Mucosa of descending colon (tissue), 3 donors: ENCODE results near the gene SLC7A8. TPM values are rescaled to one million over a fixed set of nuclear protein-coding genes. Genes with fewer than 3 reads are reported as not detected.
A peak's percentile ranks its signal among the peaks of the same experiment; 100 is the strongest.

ENCODE experiments used
- ATAC-seq: fragments of 200-7000 bp; cut with Tn5 transposase; one replicate; pipeline ENCODE4 v1.9.1; 2020; ENCODE audit warnings: mild to moderate bottlenecking, moderate library complexity
- DNase-seq, 3 donors: peaks; one replicate each; pipeline ENCODE4 v3.0.0-alpha.2; 2020
- H3K36me3 ChIP-seq: fragments of 200-600 bp; one replicate; pipeline ENCODE4 v1.8.0; 2021; ENCODE audit warnings: low read depth, mild to moderate bottlenecking
- H3K4me1 ChIP-seq: fragments of 200-600 bp; one replicate; pipeline ENCODE4 v1.8.0; 2021; ENCODE audit warnings: low read depth, mild to moderate bottlenecking
- H3K4me3 ChIP-seq: fragments of 200-600 bp; one replicate; pipeline ENCODE4 v1.8.0; 2021; ENCODE audit warnings: mild to moderate bottlenecking
- H3K9me3 ChIP-seq: fragments of 200-600 bp; one replicate; pipeline ENCODE4 v1.8.0; 2021; ENCODE audit warnings: mild to moderate bottlenecking
- intact Hi-C, 2 donors: fragments of 100-400 bp; cut with DNase I in 1 of 2; cut with micrococcal nuclease in 1 of 2; formaldehyde crosslinking; loops; one replicate each; pipeline versions ENCODE4 v1.11.0 to v1.11.1; 2022; cut with DNase I, micrococcal nuclease
- total RNA-seq, 3 donors: library from RNA; stranded (reverse); fragmentation: NEBNext Ultra II Directional in 2 of 3; extraction: Animal tissue kit (Norgen Biotek cat#: 25700) in 2 of 3; gene quantifications; one replicate each; pipeline versions ENCODE4 v1.2.1 to v1.2.4, GENCODE V29; 2021 to 2023
- TF ChIP-seq, protein P1 (sequence below): fragments of 200-600 bp; IDR thresholded peaks from one replicate; pipeline ENCODE4 v1.8.0; 2022; ENCODE audit warnings: antibody characterized with exemption, mild to moderate bottlenecking
- donor health status: DM: no; HTN: no; CAD: no; lungs with moderate emphysema.
- donor health status: DM: no; HTN: no; CAD: no.
- donor health status: DM: no; HTN: yes; CAD: no.

The SLC7A8 gene
- total RNA-seq, 3 donors from 2014 or later: 16.0 to 26.4 (median 22.0) TPM

DNA sequence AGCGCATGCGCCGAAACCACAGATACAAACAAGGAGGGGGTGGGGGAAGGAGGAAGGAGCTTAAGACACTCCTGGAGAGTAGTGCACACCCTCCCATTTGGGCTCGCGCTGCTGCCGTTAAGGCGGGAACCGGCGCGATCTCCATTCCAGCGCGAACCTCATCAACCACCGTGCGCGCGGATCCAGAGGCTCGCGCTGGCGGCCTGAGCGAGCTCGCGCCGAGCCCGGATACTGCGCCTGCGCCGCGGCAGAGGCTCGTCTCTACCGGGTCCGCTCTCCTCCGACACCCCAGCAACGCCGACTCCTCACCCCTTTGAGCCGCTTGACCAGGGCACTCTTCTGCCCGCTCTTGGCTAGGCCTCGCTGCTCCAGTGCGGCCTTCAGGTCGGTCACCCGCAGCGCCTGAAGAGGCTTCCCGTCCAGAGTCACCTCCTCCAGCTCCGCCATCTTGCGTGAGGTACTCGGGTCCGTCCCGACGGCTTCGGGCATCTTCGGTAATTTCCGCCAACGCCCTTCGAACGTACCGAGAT is 88.7 kb downstream of the SLC7A8 start, which contains the start of gene ACIN1:
Gene ACIN1, minus strand, starts transcription at position 471 of the 530 bp plus-strand sequence. Its CDS starts 24 bp downstream, at position 447.
- Histone ChIP-seq H3K4me1 (peaks cover 30% of the 10 kb centered on the region), H3K36me3 (peaks cover 6% of the 10 kb centered on the region), H3K4me3 (peak within 1 kb of the TSS; percentile 88), H3K9me3 (no peaks in the 10 kb centered on the region)
- TF ChIP-seq, protein P1, sequence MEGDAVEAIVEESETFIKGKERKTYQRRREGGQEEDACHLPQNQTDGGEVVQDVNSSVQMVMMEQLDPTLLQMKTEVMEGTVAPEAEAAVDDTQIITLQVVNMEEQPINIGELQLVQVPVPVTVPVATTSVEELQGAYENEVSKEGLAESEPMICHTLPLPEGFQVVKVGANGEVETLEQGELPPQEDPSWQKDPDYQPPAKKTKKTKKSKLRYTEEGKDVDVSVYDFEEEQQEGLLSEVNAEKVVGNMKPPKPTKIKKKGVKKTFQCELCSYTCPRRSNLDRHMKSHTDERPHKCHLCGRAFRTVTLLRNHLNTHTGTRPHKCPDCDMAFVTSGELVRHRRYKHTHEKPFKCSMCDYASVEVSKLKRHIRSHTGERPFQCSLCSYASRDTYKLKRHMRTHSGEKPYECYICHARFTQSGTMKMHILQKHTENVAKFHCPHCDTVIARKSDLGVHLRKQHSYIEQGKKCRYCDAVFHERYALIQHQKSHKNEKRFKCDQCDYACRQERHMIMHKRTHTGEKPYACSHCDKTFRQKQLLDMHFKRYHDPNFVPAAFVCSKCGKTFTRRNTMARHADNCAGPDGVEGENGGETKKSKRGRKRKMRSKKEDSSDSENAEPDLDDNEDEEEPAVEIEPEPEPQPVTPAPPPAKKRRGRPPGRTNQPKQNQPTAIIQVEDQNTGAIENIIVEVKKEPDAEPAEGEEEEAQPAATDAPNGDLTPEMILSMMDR: no peak
- ATAC-seq (peak; percentile 63), DNase-seq (peak; percentile 79 to 99 (median 99))
- intact Hi-C loops: loop anchor here in 1 of 2 donors (10.0 kb wide), 1 partner anchor 190 kb away; the partner anchor contains the start of gene HOMEZ

DNA sequence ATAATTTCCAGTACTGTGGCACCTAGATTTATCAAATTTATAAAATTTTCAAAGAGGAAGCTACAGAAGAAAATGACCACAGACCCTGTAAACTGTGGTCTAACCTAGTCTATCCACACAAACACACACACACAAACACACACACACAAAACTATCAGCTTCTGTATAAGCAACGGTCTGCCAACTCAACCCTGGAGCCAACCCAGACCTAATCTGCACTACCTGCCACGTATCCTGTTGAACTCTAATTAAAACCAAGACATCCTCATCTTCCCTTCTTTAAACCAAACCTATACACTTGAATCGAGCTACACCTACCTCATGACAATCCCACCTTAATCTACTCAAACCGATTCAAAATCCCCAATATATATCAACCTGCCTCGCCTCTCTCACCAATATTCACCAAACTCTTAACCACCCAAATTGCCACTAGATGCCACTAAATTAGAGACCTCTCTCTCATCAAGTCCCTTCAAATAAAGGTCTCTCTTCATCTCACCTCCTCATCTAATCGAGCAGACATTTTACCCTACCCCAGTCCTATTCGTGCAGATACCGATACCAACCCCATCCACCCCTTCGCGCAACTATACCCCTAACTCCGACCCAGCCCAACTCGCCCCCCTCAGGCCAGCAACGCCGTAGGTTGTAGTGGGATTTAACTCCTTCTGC is 89.3 kb downstream of the SLC7A8 start:
- ATAC-seq: no peak
- no peak for DNase-seq
- TF ChIP-seq, protein P1: no peak
- Histone ChIP-seq H3K4me3 (peak overlapping the region; percentile 88), H3K36me3 (peaks cover 6% of the 10 kb centered on the region), H3K4me1 (peaks cover 30% of the 10 kb centered on the region), H3K9me3 (no peaks in the 10 kb centered on the region)
- intact Hi-C loops: loop anchor here in 1 of 2 donors (10.0 kb wide), 1 partner anchor 191 kb away; the partner anchor contains the start of gene HOMEZ

DNA sequence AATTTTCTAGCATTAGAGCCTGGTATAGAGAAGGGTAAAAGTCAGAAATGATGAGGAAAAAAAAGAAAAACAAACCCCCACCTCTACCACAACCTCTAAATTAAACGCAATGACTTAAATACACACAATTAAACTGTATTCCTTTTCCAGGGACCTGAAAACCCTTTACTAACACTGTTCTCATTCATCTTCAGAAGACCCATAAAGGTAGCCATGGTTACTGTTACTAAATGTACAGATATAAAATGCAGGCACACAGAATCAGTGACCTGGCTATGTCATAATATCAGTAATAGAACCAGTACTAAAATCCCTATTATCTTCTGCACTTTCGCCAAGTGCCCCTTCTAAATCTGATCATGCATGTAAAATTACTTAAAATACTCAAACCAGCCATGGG is 89.9 kb downstream of the SLC7A8 start:
- intact Hi-C loops: loop anchor here in 1 of 2 donors (10.0 kb wide), 1 partner anchor 191 kb away; the partner anchor contains the start of gene HOMEZ
- Histone ChIP-seq H3K4me1 (peaks cover 30% of the 10 kb centered on the region), H3K4me3 (no peak overlapping the region), H3K36me3 (peaks cover 11% of the 10 kb centered on the region), H3K9me3 (no peaks in the 10 kb centered on the region)
- DNase-seq (no peak), ATAC-seq (no peak)
- TF ChIP-seq, protein P1: no peak

DNA sequence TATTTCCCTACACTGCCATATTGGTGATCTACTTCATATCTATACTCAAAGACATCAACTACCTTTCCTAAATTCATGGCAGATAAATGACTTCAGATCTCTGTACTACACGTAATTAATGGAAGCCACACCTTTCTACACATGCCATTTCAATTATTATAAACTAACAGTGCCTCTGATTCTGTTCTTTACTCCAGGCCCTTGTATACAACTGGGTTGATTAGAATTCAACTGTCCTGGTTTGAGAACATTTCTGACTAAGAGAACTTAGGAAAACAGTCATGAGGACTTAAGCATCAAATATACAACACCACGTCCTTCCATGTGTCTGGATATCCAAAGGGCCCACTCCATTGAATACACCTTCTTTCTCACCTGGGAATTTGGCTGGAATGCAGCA is 90.4 kb downstream of the SLC7A8 start:
- Histone ChIP-seq H3K4me3 (no peak overlapping the region), H3K9me3 (no peaks in the 10 kb centered on the region), H3K4me1 (peaks cover 30% of the 10 kb centered on the region), H3K36me3 (peaks cover 12% of the 10 kb centered on the region)
- intact Hi-C loops: loop anchor here in 1 of 2 donors (10.0 kb wide), 1 partner anchor 192 kb away; the partner anchor contains the start of gene HOMEZ
- DNase-seq: no peak
- TF ChIP-seq, protein P1: no peak
- ATAC-seq: no peak

DNA sequence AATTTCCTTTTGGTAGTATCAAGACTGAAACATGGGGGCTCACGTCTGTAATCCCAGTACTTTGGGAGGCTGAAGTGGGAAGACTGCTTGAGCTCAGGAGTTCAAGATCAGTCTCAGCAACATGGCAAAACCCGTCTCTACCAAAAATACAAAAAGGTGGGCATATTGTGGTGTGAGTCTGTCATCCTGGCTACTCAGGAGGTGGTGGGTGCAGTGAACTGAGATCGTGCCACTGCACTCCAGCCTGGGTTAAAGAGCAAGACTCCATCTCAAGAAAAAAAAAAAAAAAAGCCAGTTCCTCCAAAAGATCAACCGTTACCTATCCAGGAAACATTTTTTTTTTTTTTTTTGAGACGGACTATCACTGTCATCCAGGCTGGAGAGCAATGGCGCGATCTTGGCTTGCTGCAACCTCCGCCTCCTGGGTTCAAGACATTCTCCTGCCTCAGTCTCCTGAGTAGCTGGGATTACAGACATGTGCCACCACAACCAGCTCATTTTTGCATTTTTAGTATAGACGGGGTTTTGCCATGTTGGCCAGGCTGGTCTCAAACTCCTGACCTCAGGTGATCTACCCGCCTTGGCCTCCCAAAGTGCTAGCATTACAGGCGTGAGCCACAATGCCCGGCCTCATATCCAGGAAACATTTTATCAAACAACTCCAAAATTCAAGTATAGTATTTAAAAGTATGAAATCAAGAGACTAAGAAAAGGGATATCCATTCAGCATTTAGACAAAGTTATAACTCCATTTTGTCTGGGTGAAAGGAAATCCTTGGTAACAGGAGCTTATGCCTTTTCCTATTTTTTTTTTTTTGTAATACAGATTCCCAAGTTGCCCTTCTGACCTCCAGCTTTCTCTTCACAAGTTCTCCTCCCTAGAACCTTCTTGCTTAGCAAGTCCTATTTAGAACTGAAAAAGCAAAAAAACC is 91.9 kb downstream of the SLC7A8 start:
- TF ChIP-seq, protein P1: no peak
- Histone ChIP-seq H3K36me3 (peaks cover 12% of the 10 kb centered on the region), H3K4me3 (no peak overlapping the region), H3K9me3 (no peaks in the 10 kb centered on the region), H3K4me1 (peaks cover 18% of the 10 kb centered on the region)
- ATAC-seq: no peak
- intact Hi-C loops: loop anchor here in 1 of 2 donors (10.0 kb wide), 1 partner anchor 193 kb away; the partner anchor contains the start of gene HOMEZ
- DNase-seq: no peak
